ENCODE measurements around the gene KCNIP2. TPM values are rescaled to one million over a fixed set of nuclear protein-coding genes. Genes with fewer than 3 reads are reported as not detected.

Gene KCNIP2
- total and polyA plus RNA-seq, 2 of the 13 experiments (the other 11 are each of a cell fraction or from before 2014, with no cell fraction given): 0.42 to 0.70 TPM

DNA sequence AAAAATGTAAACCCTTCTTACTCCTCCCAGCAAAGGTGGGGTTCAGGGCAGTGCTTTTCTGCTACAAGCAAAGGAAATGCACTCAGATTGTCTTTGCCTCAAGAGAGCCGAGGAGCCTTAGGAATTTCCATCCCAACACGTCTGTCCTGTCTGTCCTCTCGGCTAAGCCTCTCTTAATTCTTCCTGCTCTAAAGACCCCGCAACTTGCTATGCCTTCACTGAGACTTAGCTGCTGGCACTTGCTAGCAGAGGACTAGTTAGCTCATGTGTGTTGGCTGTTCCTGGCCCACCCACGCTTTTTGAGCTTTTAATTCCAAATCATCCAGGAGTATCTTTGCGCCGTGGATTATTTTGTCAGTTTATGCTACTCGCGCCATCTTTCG, 59.9 kb downstream of the KCNIP2 start:
- POLR2A ChIA-PET: interaction anchor here (1.4 to 2.4 kb wide), 3 partner anchors 35 to 90 kb away, joined by 3 to 16 read pairs (median 3); partner anchors contain the start of gene OGA
- H3K27me3 ChIP-seq (ENCODE audit: control insufficient read depth in 1 of 2, insufficient read depth in 2 of 2, low read length in 2 of 2): no peaks in the 10 kb centered on the region; a peak in 1 of 5 replicates
- WGBS (ENCODE audit: low lambda C conversion rate): 59% methylated on average over 10 of the region's 10 CpGs
- TF ChIP-seq EEA1 (CRISPR knock-in tag; IDR thresholded peaks at IDR 0.05; ENCODE audit: borderline replicate concordance) (no peak), SRSF9 (IDR thresholded peaks at IDR 0.05; ENCODE audit: borderline replicate concordance, insufficient read depth, low read depth, low read length, poor library complexity, severe bottlenecking) (no peak), POGK (CRISPR knock-in tag; conservative IDR thresholded peaks at IDR 0.05) (peak; percentile 41; the same call in 1 of the 2 replicates), SP4 (CRISPR knock-in tag; IDR thresholded peaks at IDR 0.05) (no peak), ZSCAN20 (CRISPR knock-in tag; IDR thresholded peaks at IDR 0.05; ENCODE audit: borderline replicate concordance) (0 out of 2 replicates have a peak, but pooled peaks have one; percentile 7), CHD4 (IDR thresholded peaks at IDR 0.05; ENCODE audit: borderline replicate concordance, low read length) (no peak), SALL2 (CRISPR knock-in tag; IDR thresholded peaks at IDR 0.05) (no peak), JUNB (CRISPR knock-in tag; IDR thresholded peaks at IDR 0.05; ENCODE audit: borderline replicate concordance) (no peak), ZNF12 (CRISPR knock-in tag; IDR thresholded peaks at IDR 0.05) (no peak), ZNF777 (CRISPR knock-in tag; IDR thresholded peaks at IDR 0.05) (0 out of 2 replicates have a peak, but pooled peaks have one; percentile 1), ZNF781 (CRISPR knock-in tag; IDR thresholded peaks at IDR 0.05; ENCODE audit: borderline replicate concordance, not compliant biosample characterization) (no peak), SOX13 (IDR thresholded peaks at IDR 0.05) (no peak), SOX13 (CRISPR knock-in tag; conservative IDR thresholded peaks at IDR 0.05 in 1 of 2, IDR thresholded peaks at IDR 0.05 in 1 of 2) (no peak), RBM22 (optimal IDR thresholded peaks at IDR 0.05; ENCODE audit: low read length) (peak; percentile 72), SALL1 (CRISPR knock-in tag; IDR thresholded peaks at IDR 0.05) (no peak), ZNF264 (CRISPR knock-in tag; IDR thresholded peaks at IDR 0.05) (0 out of 2 replicates have a peak, but pooled peaks have one; percentile 31)
- TF ChIP-seq, protein P1, sequence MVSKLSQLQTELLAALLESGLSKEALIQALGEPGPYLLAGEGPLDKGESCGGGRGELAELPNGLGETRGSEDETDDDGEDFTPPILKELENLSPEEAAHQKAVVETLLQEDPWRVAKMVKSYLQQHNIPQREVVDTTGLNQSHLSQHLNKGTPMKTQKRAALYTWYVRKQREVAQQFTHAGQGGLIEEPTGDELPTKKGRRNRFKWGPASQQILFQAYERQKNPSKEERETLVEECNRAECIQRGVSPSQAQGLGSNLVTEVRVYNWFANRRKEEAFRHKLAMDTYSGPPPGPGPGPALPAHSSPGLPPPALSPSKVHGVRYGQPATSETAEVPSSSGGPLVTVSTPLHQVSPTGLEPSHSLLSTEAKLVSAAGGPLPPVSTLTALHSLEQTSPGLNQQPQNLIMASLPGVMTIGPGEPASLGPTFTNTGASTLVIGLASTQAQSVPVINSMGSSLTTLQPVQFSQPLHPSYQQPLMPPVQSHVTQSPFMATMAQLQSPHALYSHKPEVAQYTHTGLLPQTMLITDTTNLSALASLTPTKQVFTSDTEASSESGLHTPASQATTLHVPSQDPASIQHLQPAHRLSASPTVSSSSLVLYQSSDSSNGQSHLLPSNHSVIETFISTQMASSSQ (IDR thresholded peaks at IDR 0.05; ENCODE audit: low read depth): no peak
- TF ChIP-seq, protein P1 (CRISPR knock-in tag; IDR thresholded peaks at IDR 0.05; ENCODE audit: borderline replicate concordance): no peak
- H3K4me1 ChIP-seq (ENCODE audit: insufficient read depth, low read length): peaks cover 43% of the 10 kb centered on the region
- peak overlapping the region; percentile 55 for H3K27ac ChIP-seq (ENCODE audit: extremely low read length, insufficient read depth, low read length)
- H3K9me3 ChIP-seq (ENCODE audit: low read length): no peaks in the 10 kb centered on the region
- BruUV-seq (replicated peaks): TSS peak; percentile 90
- peak overlapping the region; percentile 83 for H3K9ac ChIP-seq (ENCODE audit: insufficient read depth, low read depth, low read length)
- peaks cover 5% of the 10 kb centered on the region; the same call in 1 of the 2 replicates for H4K20me1 ChIP-seq (ENCODE audit: insufficient read depth, low read length)
- FAIRE-seq: no peak
- peaks cover 9% of the 10 kb centered on the region for H3K79me2 ChIP-seq (ENCODE audit: insufficient read depth, low read length)
- intact Hi-C loops (cut with micrococcal nuclease; ENCODE audit: unreplicated experiment) (no loop called here), in situ Hi-C loops (cut with HindIII; ENCODE audit: extremely low pct_ligation_motif_present, low pct_unique_long_range_greater_than_20kb) (loop anchor here (5.0 kb wide), 2 partner anchors 181 to 571 kb away; no protein-coding TSS in a partner anchor)
- CTCF ChIA-PET (ENCODE audit: low intra/inter-chr PET ratio, low total read pairs): no interaction called here
- DNase-seq (ENCODE audit: low spot score): no peak
- peak overlapping the region; percentile 89 for H3K4me2 ChIP-seq (ENCODE audit: low read depth, low read length)
- H2AFZ ChIP-seq (ENCODE audit: low read length): no peak overlapping the region
- no peak for ATAC-seq
- peaks cover 4 to 17% of the 10 kb centered on the region in 2 experiments for H3K36me3 ChIP-seq (replicated peaks in 1 of 2; ENCODE audit: control insufficient read depth in 1 of 2, insufficient read depth in 2 of 2, low read length in 2 of 2)
- H3K4me3 ChIP-seq (replicated peaks in 1 of 3; ENCODE audit: insufficient read depth in 1 of 3, low read depth in 2 of 3, low read length in 3 of 3): peak overlapping the region; percentile 84 to 94 (median 88)
